ENCODE data around the gene PGM1.

Gene PGM1

DNA sequence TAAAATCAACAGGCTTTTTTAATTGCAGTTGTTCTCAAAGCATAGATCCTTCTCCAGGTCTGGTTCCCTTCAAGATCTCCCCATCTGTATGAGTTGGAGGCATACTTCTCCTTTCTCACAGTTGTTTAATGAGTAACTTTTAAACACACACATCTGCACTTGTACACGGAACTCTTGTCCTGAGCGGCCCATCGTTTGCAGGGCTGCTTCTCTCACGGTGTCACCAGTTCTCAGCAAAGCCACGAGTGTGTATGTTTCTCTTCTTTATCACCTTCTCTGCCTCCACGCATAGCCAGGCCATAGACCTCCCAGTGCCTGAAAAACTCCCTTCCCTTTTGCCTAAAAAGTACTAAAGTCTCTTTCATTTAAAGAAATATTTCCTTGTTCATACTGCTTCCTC is 111.9 kb downstream of the PGM1 start:
- no peaks in the 10 kb centered on the region for H4K20me1 ChIP-seq (ENCODE audit: insufficient read depth, low read length)
- no peak overlapping the region for H3K9ac ChIP-seq (ENCODE audit: low read length)

DNA sequence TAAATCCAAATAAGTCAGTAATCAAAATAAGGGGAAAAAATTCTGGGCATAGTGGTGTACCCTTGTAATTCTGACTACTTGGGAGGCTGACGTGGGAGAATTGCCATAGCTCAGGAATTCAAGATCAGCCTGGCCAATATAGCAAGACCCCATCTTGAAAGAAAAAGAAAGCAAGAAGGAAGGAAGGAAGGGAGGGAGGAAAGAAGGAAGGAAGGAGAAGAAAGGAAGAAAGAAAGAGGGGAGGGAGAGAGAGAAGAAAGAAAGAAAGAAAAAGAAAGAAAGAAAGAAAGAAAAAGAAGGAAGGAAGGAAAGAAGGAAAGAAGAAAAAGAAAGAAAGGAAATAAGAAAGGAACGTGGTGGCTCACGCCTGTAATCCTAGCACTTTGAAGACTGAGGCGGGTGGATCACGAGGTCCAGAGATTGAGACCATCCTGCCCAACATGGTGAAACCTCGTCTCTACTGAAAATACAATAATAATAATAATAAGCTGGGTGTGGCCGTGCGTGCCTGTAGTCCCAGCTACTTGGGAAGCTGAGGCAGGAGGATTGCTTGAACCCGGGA is 116.1 kb downstream of the PGM1 start:
- H3K9ac ChIP-seq (ENCODE audit: low read length) = no peak overlapping the region
- peaks cover 5% of the 10 kb centered on the region; the same call in 1 of the 2 replicates for H3K27me3 ChIP-seq (ENCODE audit: insufficient read depth, low read length)
- peaks cover under 1% of the 10 kb centered on the region for H3K4me1 ChIP-seq (ENCODE audit: insufficient read depth, low read length, severe bottlenecking)
- H3K4me2 ChIP-seq (ENCODE audit: low read length) = no peak overlapping the region
- TF ChIP-seq, protein P1, sequence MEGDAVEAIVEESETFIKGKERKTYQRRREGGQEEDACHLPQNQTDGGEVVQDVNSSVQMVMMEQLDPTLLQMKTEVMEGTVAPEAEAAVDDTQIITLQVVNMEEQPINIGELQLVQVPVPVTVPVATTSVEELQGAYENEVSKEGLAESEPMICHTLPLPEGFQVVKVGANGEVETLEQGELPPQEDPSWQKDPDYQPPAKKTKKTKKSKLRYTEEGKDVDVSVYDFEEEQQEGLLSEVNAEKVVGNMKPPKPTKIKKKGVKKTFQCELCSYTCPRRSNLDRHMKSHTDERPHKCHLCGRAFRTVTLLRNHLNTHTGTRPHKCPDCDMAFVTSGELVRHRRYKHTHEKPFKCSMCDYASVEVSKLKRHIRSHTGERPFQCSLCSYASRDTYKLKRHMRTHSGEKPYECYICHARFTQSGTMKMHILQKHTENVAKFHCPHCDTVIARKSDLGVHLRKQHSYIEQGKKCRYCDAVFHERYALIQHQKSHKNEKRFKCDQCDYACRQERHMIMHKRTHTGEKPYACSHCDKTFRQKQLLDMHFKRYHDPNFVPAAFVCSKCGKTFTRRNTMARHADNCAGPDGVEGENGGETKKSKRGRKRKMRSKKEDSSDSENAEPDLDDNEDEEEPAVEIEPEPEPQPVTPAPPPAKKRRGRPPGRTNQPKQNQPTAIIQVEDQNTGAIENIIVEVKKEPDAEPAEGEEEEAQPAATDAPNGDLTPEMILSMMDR (IDR thresholded peaks at IDR 0.05; ENCODE audit: low read length) = no peak
- TF ChIP-seq EZH2 (IDR thresholded peaks at IDR 0.05; ENCODE audit: borderline replicate concordance, low read length) = no peak
- H3K9me3 ChIP-seq (ENCODE audit: low read length) = no peaks in the 10 kb centered on the region
- H2AFZ ChIP-seq (ENCODE audit: low read length) = no peak overlapping the region
- no peaks in the 10 kb centered on the region for H3K79me2 ChIP-seq (ENCODE audit: insufficient read depth, low read length)
- no peaks in the 10 kb centered on the region for H4K20me1 ChIP-seq (ENCODE audit: insufficient read depth, low read length)
- H3F3A ChIP-seq (ENCODE audit: insufficient read depth, low read length) = no peaks in the 10 kb centered on the region
- H3K27ac ChIP-seq (ENCODE audit: low read depth, low read length, poor library complexity, severe bottlenecking) = no peak overlapping the region
- no peak overlapping the region for H3K4me3 ChIP-seq (ENCODE audit: low read depth, low read length, poor library complexity, severe bottlenecking)
- H3K9me2 ChIP-seq (ENCODE audit: low read depth, low read length) = no peaks in the 10 kb centered on the region
- H3K36me3 ChIP-seq (ENCODE audit: insufficient read depth, low read length) = no peaks in the 10 kb centered on the region

More for the DNA sequence above, 111.9 kb downstream of the PGM1 start:
- Histone ChIP-seq H3F3A (ENCODE audit: insufficient read depth, low read length) (no peaks in the 10 kb centered on the region), H3K79me2 (ENCODE audit: insufficient read depth, low read length) (no peaks in the 10 kb centered on the region), H3K27ac (ENCODE audit: low read depth, low read length, poor library complexity, severe bottlenecking) (no peak overlapping the region), H3K9me2 (ENCODE audit: low read depth, low read length) (no peaks in the 10 kb centered on the region), H3K27me3 (ENCODE audit: insufficient read depth, low read length) (peaks cover 5% of the 10 kb centered on the region; the same call in 1 of the 2 replicates), H2AFZ (ENCODE audit: low read length) (no peak overlapping the region), H3K4me2 (ENCODE audit: low read length) (no peak overlapping the region), H3K4me1 (ENCODE audit: insufficient read depth, low read length, severe bottlenecking) (peaks cover 7% of the 10 kb centered on the region), H3K4me3 (ENCODE audit: low read depth, low read length, poor library complexity, severe bottlenecking) (no peak overlapping the region), H3K9me3 (ENCODE audit: low read length) (no peaks in the 10 kb centered on the region), H3K36me3 (ENCODE audit: insufficient read depth, low read length) (no peaks in the 10 kb centered on the region)
- TF ChIP-seq, protein P1 (IDR thresholded peaks at IDR 0.05; ENCODE audit: low read length) = no peak
- TF ChIP-seq EZH2 (IDR thresholded peaks at IDR 0.05; ENCODE audit: borderline replicate concordance, low read length) = no peak

Measured in OCI-LY1 (cell line).